IPS-NIHi11 (cell line): Measurements from ENCODE around the gene TMOD4.
A peak's percentile ranks its signal among the peaks of the same experiment; 100 is the strongest.
"Not testable (repeated sequence)": the region's sequence is repeated elsewhere in the genome, so short reads cannot be mapped to it uniquely, and the experiment has no call there.

Source experiments
- DNase-seq: peaks from one replicate; pipeline ENCODE4 v3.0.0; 2012; ENCODE audit warnings: mixed read lengths, low spot score

TMOD4 gene

GRCh38 chr1:151175863-151176262 is at the start of gene TMOD4:
Gene TMOD4, minus strand, starts transcription at chr1:151175981. Its CDS starts 1,106 bp downstream, at chr1:151174875.
- DNase-seq, result peak; percentile 51

GRCh38 chr1:151222130-151222529 is 46.3 kb upstream of the TMOD4 start:
- DNase-seq, result no peak

GRCh38 chr1:151221616-151222015 is 45.8 kb upstream of the TMOD4 start:
- DNase-seq, result no peak

GRCh38 chr1:151213560-151213959 is 37.8 kb upstream of the TMOD4 start:
- no peak for DNase-seq

GRCh38 chr1:151211972-151212705 is 36.4 kb upstream of the TMOD4 start:
- no peak for DNase-seq

- DNase-seq, result no peak
Measured at GRCh38 chr1:151210830-151211229, 35.0 kb upstream of the TMOD4 start.

GRCh38 chr1:151205381-151205965 is 29.7 kb upstream of the TMOD4 start:
- not testable (repeated sequence) for DNase-seq

- DNase-seq, result no peak
Measured at GRCh38 chr1:151199873-151200581, 24.2 kb upstream of the TMOD4 start.

- DNase-seq, result peak; percentile 97
Measured at GRCh38 chr1:151198254-151199127, 22.7 kb upstream of the TMOD4 start, which contains the start of gene PIP5K1A. Gene PIP5K1A, plus strand, starts transcription at chr1:151198552. Its CDS starts 445 bp downstream, at chr1:151198997.

GRCh38 chr1:151197863-151198253 is 22.1 kb upstream of the TMOD4 start:
- DNase-seq, result no peak

- DNase-seq, result peak; percentile 37
Measured at GRCh38 chr1:151196292-151196800, 20.6 kb upstream of the TMOD4 start.

- DNase-seq, result peak; percentile 37
Measured at GRCh38 chr1:151194894-151195594, 19.3 kb upstream of the TMOD4 start.

GRCh38 chr1:151193856-151194255 is 18.1 kb upstream of the TMOD4 start:
- no peak for DNase-seq

- no peak for DNase-seq
Measured at GRCh38 chr1:151193304-151193703, 17.5 kb upstream of the TMOD4 start.

GRCh38 chr1:151192047-151192446 is 16.3 kb upstream of the TMOD4 start:
- DNase-seq, result no peak

- DNase-seq, result peak; percentile 92
Measured at GRCh38 chr1:151189637-151190445, 14.1 kb upstream of the TMOD4 start, which contains the start of gene VPS72. Gene VPS72, minus strand, starts transcription at chr1:151190197. Its CDS starts 76 bp downstream, at chr1:151190121.

- DNase-seq, result not testable (repeated sequence)
Measured at GRCh38 chr1:151188667-151189066, 12.9 kb upstream of the TMOD4 start.

GRCh38 chr1:151187205-151187604 is 11.4 kb upstream of the TMOD4 start:
- DNase-seq, result no peak

GRCh38 chr1:151184211-151184610 is 8.4 kb upstream of the TMOD4 start:
- DNase-seq, result no peak

GRCh38 chr1:151176514-151177045 is 799 bp upstream of the TMOD4 start:
- DNase-seq, result no peak
